GM12874 (cell line): ENCODE data around the gene ROBO4.

Experiments used
- TF ChIP-seq, protein P1 (sequence below): IDR thresholded peaks from 2 replicates; pipeline ENCODE4 v1.5.1; 2011; ENCODE audit warnings: low read depth, mild to moderate bottlenecking, control low read depth, low read length, moderate library complexity; ENCODE audit not compliant: insufficient read depth

Gene ROBO4

GRCh38 chr11:124842305-124842704, 55.4 kb downstream of the ROBO4 start:
- TF ChIP-seq, protein P1, sequence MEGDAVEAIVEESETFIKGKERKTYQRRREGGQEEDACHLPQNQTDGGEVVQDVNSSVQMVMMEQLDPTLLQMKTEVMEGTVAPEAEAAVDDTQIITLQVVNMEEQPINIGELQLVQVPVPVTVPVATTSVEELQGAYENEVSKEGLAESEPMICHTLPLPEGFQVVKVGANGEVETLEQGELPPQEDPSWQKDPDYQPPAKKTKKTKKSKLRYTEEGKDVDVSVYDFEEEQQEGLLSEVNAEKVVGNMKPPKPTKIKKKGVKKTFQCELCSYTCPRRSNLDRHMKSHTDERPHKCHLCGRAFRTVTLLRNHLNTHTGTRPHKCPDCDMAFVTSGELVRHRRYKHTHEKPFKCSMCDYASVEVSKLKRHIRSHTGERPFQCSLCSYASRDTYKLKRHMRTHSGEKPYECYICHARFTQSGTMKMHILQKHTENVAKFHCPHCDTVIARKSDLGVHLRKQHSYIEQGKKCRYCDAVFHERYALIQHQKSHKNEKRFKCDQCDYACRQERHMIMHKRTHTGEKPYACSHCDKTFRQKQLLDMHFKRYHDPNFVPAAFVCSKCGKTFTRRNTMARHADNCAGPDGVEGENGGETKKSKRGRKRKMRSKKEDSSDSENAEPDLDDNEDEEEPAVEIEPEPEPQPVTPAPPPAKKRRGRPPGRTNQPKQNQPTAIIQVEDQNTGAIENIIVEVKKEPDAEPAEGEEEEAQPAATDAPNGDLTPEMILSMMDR, result no peak

DNA sequence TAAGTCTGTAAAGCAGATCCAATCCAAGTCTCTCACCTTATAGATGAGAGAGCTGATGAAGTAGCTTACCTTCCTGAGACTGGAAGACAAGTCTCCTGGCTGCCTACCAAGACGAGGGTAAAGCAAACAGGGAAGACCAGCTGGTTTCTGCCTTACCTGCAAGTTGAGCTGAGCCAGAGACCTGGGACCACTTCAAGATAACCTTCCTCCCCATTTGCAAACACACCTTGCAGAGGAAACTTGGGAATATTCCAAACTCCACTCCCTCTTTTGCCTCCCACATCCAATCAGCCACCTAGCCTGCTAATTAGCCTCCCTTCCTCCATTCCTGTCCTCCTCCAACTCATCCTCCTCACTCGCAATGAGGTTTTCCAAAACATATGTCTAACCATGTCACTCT, 55.8 kb downstream of the ROBO4 start:
- TF ChIP-seq, protein P1, result no peak

DNA sequence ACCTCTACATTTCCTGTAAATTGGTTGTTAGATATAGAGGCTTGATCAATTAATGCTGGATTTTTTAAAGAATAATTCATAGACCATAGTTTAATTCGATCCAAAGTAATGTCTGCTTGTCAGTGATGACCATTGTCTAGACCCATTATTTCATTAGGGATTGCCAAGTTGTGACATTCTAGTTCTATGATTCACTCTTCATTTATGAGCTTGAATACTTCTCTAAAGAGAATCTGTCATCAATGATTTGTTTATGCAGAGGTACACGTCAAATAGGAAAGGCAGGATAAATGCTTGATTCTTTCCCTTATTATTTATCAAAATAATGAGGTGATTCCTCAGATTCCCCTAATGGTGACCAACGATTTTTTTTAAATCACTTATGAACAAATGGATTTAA, 56.5 kb downstream of the ROBO4 start:
- TF ChIP-seq, protein P1, result no peak

- TF ChIP-seq, protein P1, result no peak
Observed at GRCh38 chr11:124840666-124841065, 57.0 kb downstream of the ROBO4 start.

- TF ChIP-seq, protein P1, result no peak
Observed at GRCh38 chr11:124839972-124840621, 57.6 kb downstream of the ROBO4 start.

DNA sequence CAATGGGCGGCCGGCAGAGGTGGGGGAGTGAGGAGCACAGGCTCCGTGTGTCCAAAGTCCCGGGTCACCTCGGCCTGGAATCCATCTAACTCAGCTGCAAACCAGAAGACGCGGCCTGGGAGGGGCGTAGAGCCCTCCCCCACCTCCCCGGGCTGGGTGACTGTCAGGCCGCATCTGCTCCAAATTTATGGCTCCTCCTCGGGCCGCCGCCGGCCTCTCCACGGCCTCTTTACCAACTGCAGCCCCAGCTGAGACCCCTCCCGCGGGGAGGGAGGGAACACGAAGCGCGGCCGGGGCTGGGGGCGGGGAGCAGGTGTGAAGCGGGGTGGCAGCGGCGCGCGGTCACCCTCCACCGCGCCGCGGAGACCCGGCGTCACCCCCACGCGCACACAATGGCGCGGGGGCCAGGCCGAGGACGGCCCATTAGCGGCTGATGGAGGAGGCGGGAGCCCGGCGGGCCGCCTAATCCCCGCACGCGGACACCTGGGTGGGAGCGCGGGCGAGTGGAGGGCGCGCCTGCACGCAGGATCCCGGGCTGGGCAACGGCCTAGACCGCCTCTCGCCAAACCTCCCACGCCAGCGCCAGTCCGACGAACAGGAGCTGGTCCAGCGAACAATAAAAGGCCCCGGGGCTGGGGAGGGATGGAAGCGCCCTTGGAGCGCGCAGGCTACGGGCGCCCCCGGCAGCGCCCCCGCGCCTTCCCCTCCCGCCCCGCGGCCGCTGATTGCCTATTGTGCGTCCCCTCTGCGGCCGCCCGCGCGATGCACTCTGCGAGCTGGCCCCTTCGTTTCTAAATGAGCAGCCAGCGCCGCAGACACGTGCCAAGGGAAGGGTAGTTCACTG, 58.3 kb downstream of the ROBO4 start:
- TF ChIP-seq, protein P1, result no peak

DNA sequence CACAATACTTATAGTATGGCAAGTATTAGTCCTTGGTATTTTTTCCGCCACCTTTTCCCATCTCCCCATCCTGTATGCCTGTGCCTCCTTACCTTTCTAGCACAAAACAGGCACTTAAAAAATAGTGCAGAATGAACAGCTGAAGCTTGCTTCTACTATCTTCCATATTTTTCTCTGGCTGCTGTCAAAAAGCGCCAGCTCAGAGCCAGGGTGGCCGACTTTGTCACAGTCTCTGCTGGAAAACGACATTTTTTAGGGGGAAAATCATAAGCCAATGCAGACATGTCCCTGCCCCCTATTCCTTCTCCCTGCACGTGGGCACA, 58.9 kb downstream of the ROBO4 start:
- TF ChIP-seq, protein P1, result no peak
